RCC 7860 (cell line): ENCODE data around the gene GLRA3.
"Not testable (repeated sequence)": the region's sequence is repeated elsewhere in the genome, so short reads cannot be mapped to it uniquely, and the experiment has no call there.

ENCODE experiments used
- DNase-seq: peaks from one replicate; pipeline ENCODE4 v3.0.0-alpha.2; 2015; ENCODE audit warnings: low spot score
- FAIRE-seq: peaks from 2 replicates; lab custom pipeline; 2012; peaks lifted over from hg19 to GRCh38; lab: Jason Lieb, UNC

The GLRA3 gene

DNA sequence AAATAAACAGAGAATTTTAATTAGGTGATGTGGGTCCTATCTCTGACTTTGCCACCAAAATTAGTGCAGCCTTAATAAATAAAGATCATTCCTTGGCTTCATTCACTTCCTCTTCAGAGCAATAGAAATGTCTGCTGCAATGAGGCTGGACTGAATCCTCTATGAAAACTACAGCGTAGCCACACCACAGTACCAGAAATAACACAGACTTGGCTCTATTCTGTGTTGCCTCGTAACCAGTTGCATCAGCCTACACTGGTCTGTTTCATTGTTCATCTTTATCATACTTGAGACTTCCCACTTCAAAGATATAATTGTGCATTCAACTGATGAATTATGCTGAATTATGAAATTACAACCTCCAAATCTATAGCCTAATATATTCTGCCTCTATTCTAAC lies 15.8 kb downstream of the GLRA3 start:
- FAIRE-seq (no peak), DNase-seq (no peak)

DNA sequence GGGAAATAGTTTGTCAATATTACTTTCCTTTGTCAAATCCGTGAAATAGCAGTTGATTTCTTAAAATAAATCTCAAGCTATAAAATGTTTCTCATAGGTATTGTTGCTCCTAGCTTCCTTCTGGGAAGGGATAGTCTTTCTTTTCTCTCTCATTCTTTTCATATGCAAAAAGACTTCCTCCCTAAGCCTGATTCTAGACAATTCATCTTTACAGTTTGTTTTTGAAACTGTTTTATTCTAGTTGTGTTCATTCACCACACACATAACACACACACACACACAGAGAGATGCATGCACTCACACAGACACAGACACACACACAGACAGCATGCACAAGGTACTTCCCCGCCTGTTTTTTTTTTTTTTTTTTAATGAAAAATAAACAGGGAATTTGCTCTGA lies 18.2 kb downstream of the GLRA3 start:
- DNase-seq (no peak), FAIRE-seq (no peak)

DNA sequence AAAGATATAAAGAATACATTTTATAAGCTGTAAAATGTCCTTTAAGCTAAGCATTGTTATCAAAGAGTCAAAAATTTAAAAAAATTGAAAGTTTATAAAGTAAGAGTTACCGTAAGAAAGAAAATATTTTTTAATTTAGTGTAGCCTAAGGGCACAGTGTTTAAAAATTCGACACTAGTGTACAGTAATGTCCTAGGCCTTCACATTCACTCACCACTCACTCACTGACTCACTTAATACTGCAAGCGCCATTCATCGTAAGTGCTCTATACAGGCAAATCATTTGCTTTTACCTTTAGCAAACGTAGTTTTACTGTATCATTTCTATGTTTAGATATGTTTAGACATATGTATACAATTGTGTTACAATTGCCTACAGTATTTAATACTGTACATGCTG lies 20.2 kb downstream of the GLRA3 start:
- DNase-seq (no peak), FAIRE-seq (no peak)

DNA sequence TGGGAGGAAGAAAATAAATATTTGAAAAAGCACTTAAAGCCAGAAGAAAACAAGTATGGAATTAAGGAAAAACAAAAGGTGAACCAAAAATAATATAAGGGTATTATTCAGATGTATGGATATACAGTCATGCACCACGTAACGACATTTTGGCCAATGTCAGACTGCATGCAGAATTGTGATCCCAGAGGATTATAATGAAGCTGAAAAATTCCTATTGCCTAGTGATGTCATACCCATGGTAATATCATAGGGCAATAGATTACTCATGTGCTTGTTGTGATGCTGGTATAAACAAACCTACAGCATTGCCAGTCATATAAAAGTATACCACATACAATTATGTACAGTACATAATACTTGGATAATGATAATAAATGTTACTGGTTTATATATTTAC lies 20.9 kb downstream of the GLRA3 start:
- FAIRE-seq (no peak), DNase-seq (no peak)

DNA sequence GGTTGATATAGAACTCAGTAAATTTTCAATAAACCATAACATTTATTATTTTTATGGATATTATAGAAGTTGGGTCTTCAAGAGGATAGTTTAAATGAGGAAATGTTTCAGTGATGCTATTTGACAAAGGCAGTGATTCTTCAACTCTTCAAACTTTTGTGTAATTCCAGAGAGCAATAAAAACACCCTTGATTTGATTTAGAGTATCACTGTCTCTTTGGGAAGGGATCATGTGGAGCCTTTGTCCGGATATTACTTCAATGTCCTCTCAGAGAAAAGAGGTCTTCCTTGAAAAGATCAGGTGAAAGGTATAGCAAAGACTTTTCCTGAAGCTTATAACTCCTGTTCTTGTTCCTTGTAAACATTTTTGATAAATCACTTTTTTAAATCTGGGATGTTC lies 23.3 kb downstream of the GLRA3 start:
- DNase-seq (no peak), FAIRE-seq (no peak)

DNA sequence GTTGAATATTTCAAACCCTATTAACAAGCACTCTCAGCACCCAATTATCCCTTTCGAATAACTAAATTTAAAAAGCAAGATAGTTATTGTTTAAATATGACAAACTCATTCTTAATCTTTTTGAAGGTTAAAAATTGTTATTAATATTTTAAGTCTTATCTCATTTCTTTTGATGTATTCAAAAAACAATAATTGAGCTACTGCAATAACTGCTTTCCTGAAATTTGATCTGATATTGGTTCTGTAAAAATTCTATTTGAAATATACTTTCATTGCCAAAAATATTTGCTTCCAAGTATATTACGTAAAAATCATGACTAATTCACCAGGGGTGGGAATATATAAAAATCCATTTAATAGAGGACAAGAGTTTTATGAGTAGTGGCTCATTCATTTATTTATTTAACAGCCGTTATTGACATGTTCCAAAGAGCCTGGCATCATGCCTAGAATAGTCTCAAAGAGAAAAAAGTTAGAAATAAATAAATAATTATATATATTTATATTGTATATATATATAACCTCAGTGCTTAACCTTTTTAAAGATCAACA lies 34.4 kb downstream of the GLRA3 start:
- no peak for FAIRE-seq
- no peak for DNase-seq

DNA sequence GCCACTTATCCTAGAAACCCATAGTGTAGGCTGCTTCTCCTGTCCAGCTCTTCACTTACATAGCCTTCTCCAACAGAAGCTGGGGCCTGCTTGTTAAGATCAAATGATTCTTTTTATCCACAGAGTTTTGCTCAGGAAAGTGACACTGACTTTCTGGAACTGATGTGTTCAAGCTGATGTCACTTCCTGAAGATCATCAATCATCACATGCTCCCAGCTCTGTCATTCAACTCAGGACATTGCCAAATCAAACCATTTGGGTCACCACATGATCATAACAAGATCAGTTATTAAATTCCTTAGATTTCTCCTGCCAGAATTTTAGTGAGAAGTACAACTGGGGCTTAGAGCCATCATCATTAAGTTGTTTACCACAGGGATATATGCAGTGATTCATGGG lies 39.4 kb downstream of the GLRA3 start:
- no peak for FAIRE-seq
- no peak for DNase-seq

DNA sequence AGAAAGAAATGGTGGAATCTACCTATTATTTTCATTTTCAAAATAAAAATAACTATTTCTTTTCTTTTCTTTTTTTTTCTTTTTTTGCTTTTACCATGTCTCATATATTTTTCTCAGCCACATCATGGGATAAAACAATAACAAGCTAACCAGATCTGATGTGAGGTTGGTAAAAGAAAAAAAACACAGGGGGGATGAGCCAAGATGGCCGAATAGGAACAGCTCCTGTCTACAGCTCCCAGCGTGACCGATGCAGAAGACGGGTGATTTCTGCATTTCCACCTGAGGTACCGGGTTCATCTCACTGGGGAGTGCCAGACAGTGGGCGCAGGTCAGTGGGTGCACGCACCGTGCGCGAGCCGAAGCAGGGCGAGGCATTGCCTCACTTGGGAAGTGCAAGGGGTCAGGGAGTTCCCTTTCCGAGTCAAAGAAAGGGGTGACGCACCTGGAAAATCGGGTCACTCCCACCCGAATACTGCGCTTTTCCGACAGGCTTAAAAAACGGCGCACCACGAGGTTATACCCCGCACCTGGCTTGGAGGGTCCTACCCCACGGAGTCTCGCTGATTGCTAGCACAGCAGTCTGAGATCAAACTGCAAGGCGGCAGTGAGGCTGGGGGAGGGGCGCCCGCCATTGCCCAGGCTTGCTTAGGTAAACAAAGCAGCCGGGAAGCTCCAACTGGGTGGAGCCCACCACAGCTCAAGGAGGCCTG lies 50.6 kb downstream of the GLRA3 start:
- FAIRE-seq, DNase-seq: not testable (repeated sequence)

DNA sequence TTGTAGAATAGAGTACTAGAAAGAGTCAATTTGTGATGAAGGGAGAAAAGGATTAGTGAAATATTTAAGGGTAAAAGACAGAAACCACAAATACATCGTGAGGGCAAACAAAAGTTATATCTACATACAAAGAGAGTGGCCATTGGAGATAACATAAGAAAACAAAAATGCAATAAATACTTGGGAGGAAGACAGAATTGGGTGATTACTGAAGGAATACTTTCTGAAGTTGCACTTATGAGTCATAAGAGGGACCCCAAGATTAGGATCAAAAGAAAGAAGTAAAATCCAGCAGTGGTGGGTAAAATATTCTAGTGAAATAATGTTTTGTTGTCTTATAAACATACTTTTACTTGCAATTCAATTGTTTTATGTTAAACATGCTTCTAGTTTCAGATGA lies 53.7 kb downstream of the GLRA3 start:
- DNase-seq (no peak), FAIRE-seq (no peak)

DNA sequence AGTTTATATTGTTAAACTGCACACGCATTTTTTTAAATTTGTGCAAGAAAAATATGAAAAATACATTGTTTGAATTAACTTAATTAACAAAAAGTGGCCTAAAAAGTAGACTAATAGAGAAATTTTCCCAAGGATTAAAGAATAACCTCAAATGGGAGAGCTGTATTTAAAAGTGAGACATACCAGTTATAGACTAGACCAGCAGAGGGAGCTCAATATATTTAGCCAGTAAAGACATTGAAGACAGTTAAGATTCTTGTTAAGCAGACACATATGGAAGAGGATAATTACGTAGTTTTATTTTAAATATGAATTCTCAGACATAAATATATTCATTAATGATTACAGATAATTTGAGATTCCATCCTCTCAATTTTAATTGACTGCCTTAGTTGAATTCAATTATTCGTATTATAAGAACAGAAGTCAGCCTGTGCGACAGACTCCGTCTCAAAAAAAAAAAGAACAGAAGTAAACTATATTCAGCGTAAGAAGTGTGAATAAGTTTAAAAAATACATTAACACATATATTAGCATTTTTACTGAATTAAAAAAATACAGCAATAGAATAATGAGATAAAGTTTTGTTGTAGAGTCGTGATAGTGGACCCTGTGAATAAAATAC lies 64.8 kb downstream of the GLRA3 start:
- DNase-seq: peak; percentile 46
- FAIRE-seq: no peak

DNA sequence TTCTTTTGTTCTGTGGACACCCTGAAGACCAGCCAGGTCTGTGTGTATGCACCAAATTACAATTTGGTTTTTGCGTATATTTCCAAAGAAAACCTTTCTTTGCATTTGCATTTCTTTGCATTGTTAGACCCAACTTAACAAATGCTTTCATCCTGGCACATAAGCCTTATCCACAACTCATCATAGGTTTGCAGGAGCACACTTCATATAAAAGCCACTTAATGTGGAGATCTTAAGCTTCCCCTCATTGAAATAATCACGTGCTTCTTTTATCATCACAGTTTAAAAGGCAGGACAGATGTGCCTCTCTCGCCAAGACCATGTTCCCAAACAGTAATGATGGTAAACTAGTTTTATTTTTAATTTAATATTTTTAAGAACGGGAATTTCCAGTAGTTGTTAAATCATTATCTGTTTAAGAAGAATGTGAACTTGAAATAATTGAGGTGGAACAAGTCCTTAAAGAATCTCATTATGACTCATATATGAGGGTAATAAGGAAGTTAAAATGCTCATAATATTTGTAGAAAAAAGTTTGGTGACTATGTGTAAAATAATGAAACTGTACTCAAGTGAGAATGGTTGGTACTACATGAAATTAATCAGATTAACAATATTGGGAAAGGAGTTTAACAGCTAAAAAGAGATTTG lies 65.5 kb downstream of the GLRA3 start:
- FAIRE-seq (peak; percentile 87), DNase-seq (peak; percentile 45)

DNA sequence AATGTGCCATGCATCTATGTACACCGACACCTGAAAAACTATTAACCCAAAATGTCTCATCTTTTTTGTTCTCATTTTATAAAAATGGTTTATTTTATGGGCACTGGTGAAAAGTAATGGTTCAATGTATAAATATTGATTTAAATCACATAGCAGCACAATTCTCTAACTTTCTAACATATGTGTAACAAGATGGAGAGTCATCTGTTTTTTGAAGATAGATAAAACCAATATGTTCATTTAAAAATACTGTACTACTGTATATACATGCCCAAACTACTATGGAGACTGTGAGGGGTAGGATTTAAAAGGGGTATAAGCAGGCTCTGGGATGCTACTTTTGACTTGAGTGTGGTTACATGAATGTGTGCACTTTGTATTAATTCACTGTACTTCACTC lies 67.6 kb downstream of the GLRA3 start:
- no peak for DNase-seq
- no peak for FAIRE-seq

DNA sequence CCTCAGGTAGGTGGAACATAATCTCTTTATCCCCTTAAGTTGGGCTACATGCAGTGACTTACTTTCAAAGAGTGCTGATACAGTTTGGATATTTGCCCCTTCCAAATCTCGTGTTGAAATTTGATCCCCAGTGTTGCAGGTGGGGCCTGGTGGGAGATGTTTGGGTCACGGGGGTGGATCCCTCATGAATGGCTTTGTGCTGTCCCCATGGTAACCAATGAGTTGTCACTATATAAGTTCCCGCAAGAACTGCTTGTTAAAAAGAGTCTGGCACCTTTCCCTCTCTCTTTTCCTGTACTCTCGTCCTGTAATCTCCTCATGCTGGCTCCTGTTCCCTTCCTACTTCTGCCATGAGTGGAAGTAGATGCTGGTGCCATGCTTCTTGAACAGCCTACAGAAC lies 71.3 kb downstream of the GLRA3 start:
- no peak for FAIRE-seq
- DNase-seq: no peak

DNA sequence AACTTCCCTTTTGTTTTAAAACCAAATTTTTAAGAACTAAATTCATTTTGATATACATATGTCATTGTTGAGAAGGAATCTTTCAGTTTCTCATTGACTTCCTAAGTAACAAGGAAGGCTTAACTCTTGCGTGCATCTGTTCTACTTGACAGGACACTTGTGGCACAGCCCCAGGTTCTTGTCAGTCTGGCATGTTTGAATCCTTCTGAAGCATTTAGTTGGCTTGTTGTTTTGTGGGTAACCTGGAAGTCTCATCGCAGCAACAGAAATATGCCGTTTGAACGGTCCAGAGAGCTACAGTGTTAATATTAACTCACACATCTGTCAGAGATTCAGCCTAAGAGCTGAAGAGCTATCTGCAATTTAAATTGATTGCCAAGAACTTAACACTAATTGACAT lies 76.0 kb downstream of the GLRA3 start:
- DNase-seq (no peak), FAIRE-seq (no peak)

DNA sequence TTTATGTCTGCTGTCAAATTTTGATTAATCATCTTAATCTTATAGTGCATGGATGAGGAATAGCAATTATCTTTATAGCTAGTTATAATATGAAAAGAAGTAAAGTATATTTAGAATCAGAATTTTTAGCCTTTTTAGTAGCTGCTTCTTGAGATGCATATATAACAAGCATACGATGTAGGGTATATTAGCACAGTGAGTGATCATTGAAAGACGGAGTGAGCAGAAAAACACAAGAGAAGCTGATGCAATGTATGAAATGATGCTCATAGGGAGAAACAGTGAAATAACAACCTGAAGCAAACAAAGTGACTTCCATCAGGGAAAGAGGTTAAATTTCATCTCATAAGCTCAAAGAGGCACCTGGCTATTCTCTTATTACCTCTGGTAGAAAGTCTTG lies 77.0 kb downstream of the GLRA3 start:
- DNase-seq (no peak), FAIRE-seq (no peak)

DNA sequence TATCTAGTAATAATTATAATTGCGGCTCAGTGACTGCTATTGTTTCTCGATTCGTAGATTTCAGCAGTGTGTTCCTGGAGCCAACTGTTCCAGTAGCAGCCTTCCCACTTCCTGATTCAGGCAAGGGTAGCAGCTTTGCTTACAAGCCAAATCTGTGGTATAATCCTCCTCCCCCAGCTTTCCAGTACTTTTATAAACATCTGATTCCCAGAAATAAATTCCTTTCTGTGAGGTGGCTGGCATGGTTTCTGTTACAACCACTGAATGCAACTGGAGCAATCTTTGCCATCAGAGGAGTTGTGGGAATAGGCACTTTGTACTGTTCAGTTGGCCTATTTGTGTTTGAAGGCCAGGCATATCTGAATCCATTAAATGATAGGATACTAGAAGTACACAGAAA lies 80.0 kb downstream of the GLRA3 start:
- FAIRE-seq (no peak), DNase-seq (no peak)

DNA sequence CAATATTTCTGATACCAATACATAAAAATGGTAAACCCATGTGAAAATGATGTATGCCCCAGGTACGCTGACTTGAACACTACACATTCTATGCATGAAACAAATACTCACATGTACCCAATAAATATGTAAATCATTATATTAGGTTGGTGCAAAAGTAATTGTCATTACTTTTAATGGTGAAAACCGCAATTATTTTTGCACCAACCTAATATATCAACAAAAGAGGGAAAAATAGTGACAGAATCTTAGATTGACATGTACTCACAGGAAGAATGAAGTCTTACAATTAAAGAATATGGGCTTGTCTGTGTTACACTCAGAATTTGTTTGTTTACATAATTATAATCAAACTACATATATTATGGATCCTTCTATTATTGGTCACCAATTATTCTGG lies 82.3 kb downstream of the GLRA3 start:
- FAIRE-seq (no peak), DNase-seq (no peak)

DNA sequence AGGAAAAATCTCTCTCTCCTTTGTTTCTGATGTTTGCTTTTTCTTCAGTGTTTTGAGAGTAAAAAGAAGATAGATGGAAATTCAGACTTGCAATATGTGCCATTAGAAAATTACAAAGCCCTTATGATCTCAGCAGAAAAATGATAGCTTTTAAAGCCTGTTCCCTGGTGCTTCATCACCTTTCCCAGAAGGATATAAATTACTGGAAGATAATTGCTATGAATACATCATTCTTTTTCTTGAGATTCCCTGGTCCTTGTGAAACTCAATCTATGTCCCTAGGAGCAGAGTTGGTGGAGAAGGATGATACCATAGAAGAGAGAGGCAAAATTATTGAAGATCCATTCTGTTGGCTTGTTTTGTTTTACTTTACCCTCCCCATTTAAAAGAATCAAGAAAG lies 86.5 kb downstream of the GLRA3 start:
- DNase-seq (no peak), FAIRE-seq (no peak)

DNA sequence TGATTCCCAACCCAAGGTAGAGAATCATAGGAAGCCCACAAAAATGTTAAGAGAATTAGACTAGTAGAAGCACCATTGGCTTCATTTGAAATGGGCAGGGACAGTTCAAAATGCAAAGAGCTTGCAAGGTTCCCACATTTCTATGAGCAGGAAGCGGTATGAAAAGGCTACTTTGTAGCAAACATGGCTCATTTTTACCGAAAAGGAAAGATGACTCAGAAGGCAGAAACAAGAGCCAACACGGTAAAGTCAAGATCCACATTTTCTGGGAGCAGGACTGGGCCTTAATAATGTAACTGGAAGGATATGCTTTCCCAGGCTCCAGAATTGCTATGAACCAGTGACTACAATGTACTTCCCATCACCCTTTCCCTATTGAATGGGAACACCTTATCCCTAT lies 89.5 kb downstream of the GLRA3 start:
- DNase-seq (no peak), FAIRE-seq (no peak)

DNA sequence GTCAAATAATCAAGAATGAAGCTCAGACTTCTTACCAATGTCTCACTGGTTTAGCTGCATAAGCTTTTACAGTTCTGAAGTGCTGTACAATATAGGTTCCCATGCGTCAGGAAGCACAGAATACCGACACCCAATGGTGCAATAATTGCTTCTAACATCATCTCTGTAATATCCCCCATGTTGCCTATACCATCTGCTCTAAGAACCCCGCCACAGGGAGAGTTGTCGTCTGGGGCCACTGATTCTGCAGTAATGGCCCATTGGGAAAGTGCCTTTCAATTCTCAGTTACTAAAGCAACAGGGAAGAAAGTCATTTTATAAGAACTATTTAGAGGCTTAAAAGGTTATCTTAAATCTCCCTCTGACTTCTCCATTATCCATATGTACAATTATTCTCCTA lies 94.9 kb downstream of the GLRA3 start:
- no peak for FAIRE-seq
- DNase-seq: no peak

DNA sequence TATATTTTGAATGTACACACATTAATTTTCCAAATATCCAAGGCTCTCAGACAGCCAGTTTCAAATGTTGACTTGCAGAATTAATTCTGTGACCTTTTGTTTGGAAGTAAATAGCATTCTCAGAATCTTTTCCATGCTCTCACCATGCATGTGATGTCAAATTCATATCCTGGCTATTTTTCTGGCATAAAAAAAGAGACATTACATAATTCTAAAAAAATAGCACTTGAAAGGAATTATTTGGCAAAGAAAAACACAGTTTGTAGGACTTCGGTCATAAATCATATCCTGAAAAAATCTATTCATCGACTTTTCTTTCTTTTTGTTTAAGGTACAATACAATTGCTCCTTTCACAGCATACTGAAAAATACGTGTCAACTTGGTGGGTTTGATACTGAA lies 111.2 kb downstream of the GLRA3 start:
- DNase-seq (no peak), FAIRE-seq (no peak)
